Measurements from ENCODE around the gene COX5A. TPM values are rescaled to one million over a fixed set of nuclear protein-coding genes. Genes with fewer than 3 reads are reported as not detected.

The COX5A gene
- total RNA-seq, 1 experiment from 2014 or later = 280 TPM

- peaks cover 58% of the 10 kb centered on the region for H3K27me3 Mint-ChIP-seq (ENCODE audit: unreplicated experiment)
- DNase-seq = no peak
Measured at GRCh38 chr15:74958908-74959585, 21.2 kb upstream of the COX5A start.

GRCh38 chr15:74958320-74958907 lies 20.5 kb upstream of the COX5A start:
- Mint-ChIP-seq H3K27me3 (ENCODE audit: unreplicated experiment) (peaks cover 56% of the 10 kb centered on the region), H3K9me3 (ENCODE audit: low read depth, unreplicated experiment) (no peaks in the 10 kb centered on the region), H3K4me3 (ENCODE audit: low read depth, unreplicated experiment) (peak overlapping the region; percentile 71), H3K36me3 (ENCODE audit: insufficient read depth, unreplicated experiment) (peaks cover 41% of the 10 kb centered on the region), H3K4me1 (ENCODE audit: low read depth, unreplicated experiment) (peaks cover 27% of the 10 kb centered on the region), H3K27ac (ENCODE audit: unreplicated experiment) (no peak overlapping the region)
- TF ChIP-seq CTCF (IDR thresholded peaks at IDR 0.05; ENCODE audit: unreplicated experiment) = peak; percentile 14
- no TSS peak for BruUV-seq (replicated peaks)
- CTCF ChIA-PET = interaction anchor here (0.6 kb wide), 1 partner anchor 467 kb away, joined by 4 read pairs; no protein-coding TSS in a partner anchor
- DNase-seq = peak; percentile 63
- intact Hi-C loops (cut with micrococcal nuclease; ENCODE audit: unreplicated experiment) = no loop called here

More at GRCh38 chr15:74958908-74959585, 21.2 kb upstream of the COX5A start:
- TF ChIP-seq CTCF (IDR thresholded peaks at IDR 0.05; ENCODE audit: unreplicated experiment) = no peak
- intact Hi-C loops (cut with micrococcal nuclease; ENCODE audit: unreplicated experiment) = no loop called here
- H3K36me3 Mint-ChIP-seq (ENCODE audit: insufficient read depth, unreplicated experiment) = peaks cover 41% of the 10 kb centered on the region
- H3K27ac Mint-ChIP-seq (ENCODE audit: unreplicated experiment) = no peak overlapping the region
- no peak overlapping the region for H3K4me3 Mint-ChIP-seq (ENCODE audit: low read depth, unreplicated experiment)
- CTCF ChIA-PET = interaction anchor here (0.6 kb wide), 1 partner anchor 467 kb away, joined by 4 read pairs; no protein-coding TSS in a partner anchor
- H3K4me1 Mint-ChIP-seq (ENCODE audit: low read depth, unreplicated experiment) = peaks cover 27% of the 10 kb centered on the region
- H3K9me3 Mint-ChIP-seq (ENCODE audit: low read depth, unreplicated experiment) = no peaks in the 10 kb centered on the region
- no TSS peak for BruUV-seq (replicated peaks)

GRCh38 chr15:74957476-74958035 lies 19.7 kb upstream of the COX5A start:
- TF ChIP-seq CTCF (IDR thresholded peaks at IDR 0.05; ENCODE audit: unreplicated experiment) = no peak
- no TSS peak for BruUV-seq (replicated peaks)
- Mint-ChIP-seq H3K4me1 (ENCODE audit: low read depth, unreplicated experiment) (peaks cover 27% of the 10 kb centered on the region), H3K9me3 (ENCODE audit: low read depth, unreplicated experiment) (no peaks in the 10 kb centered on the region), H3K4me3 (ENCODE audit: low read depth, unreplicated experiment) (peak overlapping the region; percentile 71), H3K27ac (ENCODE audit: unreplicated experiment) (no peak overlapping the region), H3K36me3 (ENCODE audit: insufficient read depth, unreplicated experiment) (peaks cover 41% of the 10 kb centered on the region), H3K27me3 (ENCODE audit: unreplicated experiment) (peaks cover 48% of the 10 kb centered on the region)
- no peak for DNase-seq
- CTCF ChIA-PET = interaction anchor here (0.9 to 1.6 kb wide), 7 partner anchors 7 to 188 kb away, joined by 3 to 10 read pairs (median 4); partner anchors contain the start of genes FAM219B and SCAMP5
- intact Hi-C loops (cut with micrococcal nuclease; ENCODE audit: unreplicated experiment) = no loop called here

GRCh38 chr15:74956648-74957475 lies 19.0 kb upstream of the COX5A start, which contains the start of gene RPP25:
TSS of gene RPP25 (minus strand) at chr15:74956772. CDS start at chr15:74956583, 189 bp downstream.
- CTCF ChIA-PET = interaction anchor here (0.6 to 1.6 kb wide), 12 partner anchors 8 to 248 kb away, joined by 3 to 10 read pairs (median 3); partner anchors contain the start of genes FAM219B and SCAMP5
- H3K27me3 Mint-ChIP-seq (ENCODE audit: unreplicated experiment) = peaks cover 41% of the 10 kb centered on the region
- TSS peak; percentile 84 for BruUV-seq (replicated peaks)
- H3K9me3 Mint-ChIP-seq (ENCODE audit: low read depth, unreplicated experiment) = no peaks in the 10 kb centered on the region
- H3K4me1 Mint-ChIP-seq (ENCODE audit: low read depth, unreplicated experiment) = peaks cover 27% of the 10 kb centered on the region
- TF ChIP-seq CTCF (IDR thresholded peaks at IDR 0.05; ENCODE audit: unreplicated experiment) = no peak
- DNase-seq = peak; percentile 85
- no peak within 1 kb of the TSS for H3K27ac Mint-ChIP-seq (ENCODE audit: unreplicated experiment)
- H3K36me3 Mint-ChIP-seq (ENCODE audit: insufficient read depth, unreplicated experiment) = peaks cover 41% of the 10 kb centered on the region
- intact Hi-C loops (cut with micrococcal nuclease; ENCODE audit: unreplicated experiment) = no loop called here
- peak within 1 kb of the TSS; percentile 71 for H3K4me3 Mint-ChIP-seq (ENCODE audit: low read depth, unreplicated experiment)
